GM18498 (cell line): ENCODE data around the gene KREMEN1.

Source experiments
- ATAC-seq: cut with Tn5 transposase; IDR thresholded peaks from one replicate; pipeline ENCODE4 v1.9.1; 2021; ENCODE audit warnings: mild to moderate bottlenecking, moderate library complexity; ENCODE audit not compliant: unreplicated experiment

KREMEN1 gene

DNA sequence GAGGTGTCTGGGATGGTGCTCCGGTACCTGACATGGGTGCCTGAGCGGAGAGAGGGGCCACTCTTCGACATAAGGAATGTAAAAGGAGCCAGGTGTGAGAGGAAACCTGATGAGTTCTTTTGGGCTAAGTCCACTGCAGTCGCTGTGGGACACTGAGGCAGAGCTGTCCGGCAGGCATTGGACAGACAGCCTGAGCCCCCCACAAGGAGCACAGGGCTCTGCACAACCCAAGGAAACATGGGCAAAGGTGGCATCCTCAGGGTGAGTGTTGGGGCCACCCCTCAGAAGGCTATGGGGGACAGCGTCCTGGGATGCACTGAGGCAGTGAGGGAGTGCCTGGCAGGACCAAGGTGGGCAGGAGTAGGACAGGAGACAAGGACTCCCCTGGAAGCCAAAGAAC, 75.2 kb downstream of the KREMEN1 start:
- ATAC-seq = no peak

- ATAC-seq = no peak
Observed at GRCh38 chr22:29148826-29149225, 76.0 kb downstream of the KREMEN1 start.

DNA sequence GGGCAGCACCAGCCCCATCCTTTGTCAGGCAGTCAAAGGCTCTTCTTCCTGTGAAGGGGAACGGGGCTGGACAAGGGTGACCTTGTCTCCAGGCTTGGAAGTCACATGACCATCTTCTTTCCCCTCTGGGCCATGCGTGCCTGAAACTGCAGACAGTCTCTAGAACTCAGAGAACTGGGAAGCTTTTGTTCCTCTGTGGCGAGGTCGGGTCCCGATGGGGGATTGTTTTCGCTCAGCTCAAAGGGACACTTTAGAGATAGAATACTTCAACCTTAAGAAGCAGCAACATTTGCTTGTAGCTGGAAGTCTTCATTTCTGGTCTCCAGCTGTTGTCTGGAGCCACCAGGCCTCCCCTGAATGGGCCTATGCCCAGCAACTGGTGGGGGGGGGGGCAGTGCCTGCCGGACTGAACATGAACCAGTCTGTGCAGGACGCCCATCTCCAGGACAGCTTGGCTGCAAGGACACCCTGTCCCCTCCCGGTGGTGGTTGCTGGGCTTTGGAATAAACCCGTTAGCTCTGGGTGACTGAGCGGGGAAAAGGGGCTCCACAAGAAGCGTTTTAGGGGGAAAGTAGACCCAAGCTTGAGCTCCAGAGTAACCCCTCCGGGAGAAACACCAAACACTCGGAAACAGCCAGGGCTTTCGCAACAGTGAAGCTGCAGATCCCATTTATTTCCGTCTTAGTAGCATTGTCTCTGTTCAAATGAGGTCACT, 77.2 kb downstream of the KREMEN1 start:
- no peak for ATAC-seq

DNA sequence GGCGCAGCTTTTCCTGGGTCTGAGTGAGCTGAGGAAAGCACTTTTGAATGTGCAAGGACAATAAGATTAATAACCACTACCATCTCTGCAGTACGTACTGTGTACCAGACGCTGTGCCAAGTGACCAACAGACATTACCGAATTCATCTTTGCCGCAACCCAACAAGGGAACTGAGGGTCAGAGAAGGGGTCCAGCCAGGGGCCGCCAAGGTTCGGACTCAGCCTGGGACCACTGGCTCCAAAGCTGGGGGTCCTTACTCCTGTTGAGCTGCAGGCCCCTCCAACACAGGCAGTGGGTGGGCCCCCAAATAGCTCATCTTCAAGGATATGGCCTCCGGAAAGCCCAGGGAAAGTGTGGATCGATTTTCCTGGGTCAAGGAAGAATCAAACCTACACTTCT, 77.9 kb downstream of the KREMEN1 start:
- no peak for ATAC-seq

DNA sequence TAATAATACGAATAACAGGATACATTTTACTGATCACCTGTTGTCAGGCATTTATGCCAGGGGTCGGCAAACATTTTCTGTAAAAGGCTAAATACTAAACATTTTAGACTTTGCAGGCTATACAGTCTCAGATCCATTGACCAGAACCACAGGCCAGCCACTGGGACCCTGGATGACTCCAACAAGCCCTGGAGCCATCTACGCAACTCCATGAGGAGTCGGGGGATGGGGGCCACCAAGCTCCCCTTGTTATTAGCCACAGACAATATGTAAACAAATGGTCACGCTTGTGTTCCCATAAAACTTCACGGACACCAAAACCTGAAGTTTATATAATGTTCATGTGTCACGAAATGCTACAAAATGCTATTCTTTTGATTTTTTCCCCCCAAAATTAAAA, 78.5 kb downstream of the KREMEN1 start:
- no peak for ATAC-seq

DNA sequence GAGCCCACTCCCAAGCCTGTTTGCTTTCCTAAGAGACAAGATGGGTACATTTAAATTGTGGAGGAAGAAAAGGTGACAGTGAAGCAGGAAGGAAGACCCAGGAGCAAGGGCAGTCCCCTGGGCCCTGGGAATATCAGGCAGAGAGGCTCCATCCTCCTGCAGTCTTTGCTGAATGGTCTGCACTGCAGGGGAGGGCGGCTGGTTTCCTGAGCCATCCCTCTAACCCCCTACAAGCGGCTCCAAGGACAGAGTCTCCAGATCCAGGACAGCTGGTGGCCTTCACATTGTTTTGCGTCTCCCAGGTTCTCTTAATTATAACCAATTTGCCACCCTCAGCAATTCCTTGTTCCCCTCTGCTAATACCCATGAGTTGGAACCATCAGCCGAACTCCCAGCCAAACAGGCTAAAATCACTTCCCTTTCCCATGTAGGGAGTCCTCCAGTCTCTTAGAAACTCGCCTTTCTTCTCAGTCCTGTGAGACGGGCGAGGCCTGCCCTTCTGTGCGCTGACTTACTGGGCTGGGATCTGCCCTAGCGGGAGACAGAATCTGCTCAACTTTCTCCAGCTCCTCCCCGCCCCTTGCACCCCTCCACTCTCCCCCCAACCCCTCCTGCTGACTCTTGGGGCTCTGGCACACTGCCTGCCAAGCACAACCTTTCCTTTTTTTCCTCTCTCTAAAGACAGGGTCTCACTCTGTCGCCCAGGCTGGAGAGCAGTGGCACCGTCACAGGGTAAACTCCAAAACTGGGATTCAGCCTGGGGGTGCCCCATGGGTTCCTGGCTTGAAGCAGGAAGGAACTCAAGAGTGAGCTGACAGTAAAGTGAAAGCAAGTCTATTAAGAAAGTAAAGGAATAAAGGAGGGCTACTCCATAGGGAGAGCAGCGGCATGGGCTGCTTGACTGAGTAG, 79.5 kb downstream of the KREMEN1 start:
- ATAC-seq = no peak

DNA sequence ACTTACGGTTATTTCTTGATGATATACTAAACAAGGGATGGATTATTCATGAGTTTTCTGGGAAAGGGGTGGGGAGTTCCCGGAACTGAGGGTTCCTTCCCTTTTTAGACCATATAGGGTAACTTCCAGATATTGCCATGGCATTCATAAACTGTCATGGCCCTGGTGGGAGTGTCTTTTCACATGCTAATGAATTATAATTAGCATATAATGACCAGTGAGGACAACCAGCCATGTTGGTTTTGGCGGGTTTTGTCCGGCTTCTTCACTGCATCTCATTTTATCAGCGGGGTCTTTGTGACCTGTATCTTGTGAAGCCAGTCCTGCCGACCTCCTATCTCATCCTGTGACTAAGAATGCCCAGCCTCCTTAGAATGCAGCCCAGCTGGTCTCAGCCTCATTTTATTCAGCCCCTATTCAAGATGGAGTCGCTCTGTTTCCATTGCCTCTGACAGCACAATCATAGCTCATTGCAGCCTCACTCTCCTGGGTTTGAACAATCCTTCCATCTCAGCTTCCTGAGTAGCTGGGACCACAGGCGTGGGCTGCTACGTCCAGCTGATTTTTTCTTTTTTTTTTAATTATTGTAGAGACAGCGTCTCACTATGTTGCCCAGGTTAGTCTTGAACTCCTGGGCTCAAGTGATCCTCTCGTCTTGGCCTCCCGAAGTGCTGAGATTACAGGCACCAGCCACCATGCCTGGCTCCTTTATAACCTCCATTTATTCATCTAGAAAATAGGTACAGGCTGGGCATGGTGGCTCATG, 80.3 kb downstream of the KREMEN1 start:
- no peak for ATAC-seq

DNA sequence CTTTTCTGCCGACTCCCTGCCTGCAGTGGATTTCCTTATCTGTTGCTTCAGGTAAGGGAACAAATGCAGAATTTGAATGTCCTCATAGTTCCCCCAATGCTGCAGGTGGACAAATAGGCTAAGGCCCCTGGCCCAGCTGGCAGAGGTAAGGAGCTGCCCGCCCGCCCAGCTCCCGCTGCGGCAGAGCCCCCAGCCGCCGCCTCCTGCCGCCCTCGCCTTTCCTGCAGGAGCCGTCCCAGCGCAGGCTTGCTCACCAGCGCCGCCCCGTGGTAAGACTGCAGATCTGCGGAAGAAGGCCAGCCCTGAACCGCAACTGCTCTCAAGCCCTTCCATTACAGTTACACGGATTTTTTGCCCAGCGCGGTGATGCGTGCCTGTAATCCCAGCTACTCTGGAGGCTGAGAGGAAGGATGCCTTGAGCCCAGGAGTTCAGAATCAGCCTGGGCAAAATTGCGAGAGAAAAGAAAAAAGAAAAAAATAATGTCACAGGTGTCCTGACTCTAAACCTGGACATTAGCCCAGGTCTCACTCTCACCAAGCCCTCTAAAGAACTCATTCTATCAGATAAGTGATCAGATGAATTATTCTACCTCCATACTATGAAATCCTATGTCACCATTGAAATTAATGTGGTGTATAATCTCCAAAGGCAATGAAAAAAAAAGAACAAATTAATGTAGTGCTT, 81.7 kb downstream of the KREMEN1 start:
- peak; percentile 65 for ATAC-seq

DNA sequence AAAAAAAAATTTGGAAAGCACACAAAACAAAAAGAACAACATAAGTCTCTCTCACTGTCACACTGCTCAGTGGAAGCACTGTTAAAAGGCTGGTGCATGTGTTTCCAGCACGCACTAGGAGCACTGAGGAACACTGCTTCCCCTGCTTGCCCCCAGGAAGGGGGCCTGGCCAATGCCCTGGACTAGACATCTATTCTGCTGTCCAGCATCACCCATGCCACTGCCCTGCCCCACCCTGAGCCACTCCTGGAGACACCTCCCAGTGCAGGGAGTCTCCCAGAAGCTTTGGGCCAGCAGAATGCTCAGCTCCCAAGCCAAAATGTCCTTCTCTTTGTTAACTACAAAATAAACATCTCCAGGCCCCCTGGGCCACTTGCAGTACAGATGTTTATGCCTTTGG, 83.1 kb downstream of the KREMEN1 start:
- no peak for ATAC-seq

- ATAC-seq = no peak
Observed at GRCh38 chr22:29156507-29156906, 83.7 kb downstream of the KREMEN1 start.

DNA sequence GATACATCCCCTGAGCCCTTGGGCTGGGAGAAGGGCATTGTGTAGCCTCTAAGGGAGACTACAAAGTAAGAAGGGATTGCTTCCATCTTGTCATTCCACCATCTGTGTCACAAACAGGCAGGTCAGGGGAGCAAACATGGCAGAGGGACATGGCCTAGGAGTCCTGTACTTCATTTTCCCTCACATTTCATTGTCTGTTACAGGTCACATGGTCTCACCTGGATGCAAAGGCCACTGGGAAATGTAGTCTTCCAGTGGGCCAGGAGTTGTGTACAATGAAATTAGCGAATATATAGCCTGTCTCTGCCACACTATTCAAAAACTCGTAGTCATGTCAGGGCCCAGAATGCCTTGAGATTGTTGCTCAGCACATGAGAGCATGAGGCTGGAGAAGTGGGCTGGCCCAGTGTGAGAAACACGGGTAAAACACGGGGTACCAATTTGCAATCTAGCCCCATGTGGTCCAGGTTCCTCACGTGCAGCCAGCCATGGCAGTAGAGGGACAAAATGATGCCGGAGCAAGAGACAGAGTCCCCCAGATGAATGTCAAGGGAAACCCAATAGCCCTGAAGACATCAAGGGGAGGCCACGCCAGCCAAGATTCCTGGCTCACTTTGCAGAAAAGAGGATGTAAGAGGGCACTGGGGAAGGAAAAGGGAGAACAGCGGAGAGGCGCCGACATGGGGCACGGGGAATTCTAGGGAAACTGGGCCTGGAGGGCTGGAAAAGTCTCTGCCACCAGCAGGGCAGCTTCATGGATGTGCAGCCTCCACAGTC, 85.1 kb downstream of the KREMEN1 start:
- no peak for ATAC-seq

- ATAC-seq = no peak
Observed at GRCh38 chr22:29158546-29158945, 85.7 kb downstream of the KREMEN1 start.

GRCh38 chr22:29163808-29164207, 91.0 kb downstream of the KREMEN1 start:
- no peak for ATAC-seq

- no peak for ATAC-seq
Observed at GRCh38 chr22:29165321-29166060, 92.7 kb downstream of the KREMEN1 start.

GRCh38 chr22:29166180-29166579, 93.3 kb downstream of the KREMEN1 start:
- ATAC-seq = no peak

- ATAC-seq = peak; percentile 92
Observed at GRCh38 chr22:29167032-29167911, 94.4 kb downstream of the KREMEN1 start.

GRCh38 chr22:29171721-29172120, 98.9 kb downstream of the KREMEN1 start:
- ATAC-seq = no peak

- no peak for ATAC-seq
Observed at GRCh38 chr22:29172216-29172615, 99.4 kb downstream of the KREMEN1 start.
